ENCODE data around the gene PCMT1.

GRCh38 chr6:149763866-149764265, 14.3 kb downstream of the PCMT1 start:
- TF ChIP-seq POLR2A (IDR thresholded peaks at IDR 0.05; ENCODE audit: low read depth, low read length) (no peak), POLR2AphosphoS5 (IDR thresholded peaks at IDR 0.05; ENCODE audit: low read depth, low read length) (no peak), TAF1 (IDR thresholded peaks at IDR 0.05; ENCODE audit: borderline replicate concordance, low read depth, low read length) (no peak)

Data from GM12892 (cell line).